Kasumi-1 (cell line): ENCODE data around the gene TBR1.

Source experiments
- DNase-seq, 2 experiments: peaks; one replicate each; lab custom pipeline; 2025; lab: John Stamatoyannopoulos, UW

The TBR1 gene

GRCh38 chr2:161415987-161416707 is at the start of gene TBR1:
Gene TBR1, plus strand, starts transcription at chr2:161416297. Its CDS starts 114 bp downstream, at chr2:161416411.
- peak in 1 of 2 experiments; percentile 29 for DNase-seq

- DNase-seq, result no peak
These were observed 48.4 kb upstream of the TBR1 start for GRCh38 chr2:161367675-161368074.

DNA sequence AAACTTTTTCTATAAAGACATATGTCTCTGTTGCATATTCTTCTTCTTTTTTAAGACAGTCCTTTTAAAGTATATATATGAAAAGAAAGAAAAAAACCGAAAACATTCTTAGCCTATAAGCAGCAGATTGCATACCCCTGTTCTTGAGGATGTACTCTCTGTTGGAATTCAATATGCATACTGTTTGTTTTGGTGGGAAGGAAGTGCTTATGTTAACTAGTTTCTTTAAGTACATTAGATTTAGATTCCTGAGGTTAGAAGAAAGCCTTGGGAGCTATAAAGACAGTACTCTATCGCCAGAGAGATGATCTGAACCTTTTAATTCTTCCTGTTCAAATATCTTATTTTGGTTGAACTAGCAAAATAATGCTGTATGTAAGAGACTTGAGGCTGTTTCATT is 46.8 kb upstream of the TBR1 start:
- DNase-seq, result no peak

DNA sequence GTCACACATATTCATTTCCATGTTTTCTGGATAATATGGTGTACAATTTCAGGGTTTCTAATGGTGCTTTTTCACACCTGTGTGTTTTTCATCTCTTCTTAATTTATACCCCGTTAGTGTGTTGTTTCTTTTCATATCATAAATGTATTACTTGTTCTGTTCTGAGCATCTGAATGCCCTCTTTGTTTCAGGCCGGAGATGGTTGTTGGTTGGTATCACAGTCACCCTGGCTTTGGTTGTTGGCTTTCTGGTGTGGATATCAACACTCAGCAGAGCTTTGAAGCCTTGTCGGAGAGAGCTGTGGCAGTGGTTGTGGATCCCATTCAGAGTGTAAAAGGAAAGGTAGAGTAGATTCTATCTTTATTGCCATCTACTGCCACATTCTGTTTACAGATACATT is 45.1 kb upstream of the TBR1 start:
- no peak for DNase-seq

- DNase-seq, result no peak
These were observed 44.2 kb upstream of the TBR1 start for GRCh38 chr2:161371869-161372268.

DNA sequence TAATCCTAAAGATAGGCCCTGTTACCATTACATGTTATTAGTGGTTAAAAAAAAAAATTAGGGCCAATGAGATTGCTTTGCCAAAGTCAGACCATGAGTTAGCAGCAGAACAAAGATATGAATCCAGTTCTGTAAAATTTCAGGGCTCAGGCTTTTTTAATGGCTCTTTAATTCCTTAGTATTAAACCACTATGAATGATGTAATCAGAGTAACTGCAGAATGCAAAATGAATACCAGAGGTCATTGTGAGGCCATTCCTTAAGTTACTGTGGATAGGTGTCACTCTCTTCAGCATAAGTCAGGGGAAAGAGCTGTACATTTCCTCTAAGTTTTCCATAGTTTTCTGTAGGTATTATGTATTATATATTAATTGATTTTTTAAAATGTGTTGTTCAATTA is 42.2 kb upstream of the TBR1 start:
- DNase-seq, result no peak

GRCh38 chr2:161374446-161374845 is 41.7 kb upstream of the TBR1 start:
- no peak for DNase-seq

- no peak for DNase-seq
These were observed 36.4 kb upstream of the TBR1 start for GRCh38 chr2:161379740-161380139.

GRCh38 chr2:161381546-161381945 is 34.6 kb upstream of the TBR1 start:
- no peak for DNase-seq

DNA sequence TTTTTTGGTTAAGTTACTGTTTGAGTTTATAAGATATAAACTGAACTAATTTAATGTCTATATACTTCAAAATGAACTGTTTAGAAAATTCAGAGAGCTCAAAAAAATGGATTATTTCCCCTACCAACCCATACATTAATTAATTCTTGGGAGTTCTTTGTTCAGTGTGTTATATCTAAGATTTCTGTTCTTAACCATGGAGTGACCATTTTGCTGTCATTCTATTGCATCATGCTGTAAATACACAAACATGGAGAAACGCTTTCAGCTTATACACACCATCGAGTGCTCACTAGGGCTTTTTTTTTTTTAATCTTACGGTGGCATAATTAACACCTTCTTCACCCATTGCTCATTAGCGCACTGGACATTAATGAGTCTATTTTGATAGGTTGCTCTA is 33.4 kb upstream of the TBR1 start:
- no peak for DNase-seq

- no peak for DNase-seq
These were observed 31.2 kb upstream of the TBR1 start for GRCh38 chr2:161384864-161385263.

- DNase-seq, result no peak
These were observed 29.8 kb upstream of the TBR1 start for GRCh38 chr2:161386228-161386824.

GRCh38 chr2:161388146-161388779 is 27.8 kb upstream of the TBR1 start:
- peak; percentile 44 to 70 for DNase-seq

DNA sequence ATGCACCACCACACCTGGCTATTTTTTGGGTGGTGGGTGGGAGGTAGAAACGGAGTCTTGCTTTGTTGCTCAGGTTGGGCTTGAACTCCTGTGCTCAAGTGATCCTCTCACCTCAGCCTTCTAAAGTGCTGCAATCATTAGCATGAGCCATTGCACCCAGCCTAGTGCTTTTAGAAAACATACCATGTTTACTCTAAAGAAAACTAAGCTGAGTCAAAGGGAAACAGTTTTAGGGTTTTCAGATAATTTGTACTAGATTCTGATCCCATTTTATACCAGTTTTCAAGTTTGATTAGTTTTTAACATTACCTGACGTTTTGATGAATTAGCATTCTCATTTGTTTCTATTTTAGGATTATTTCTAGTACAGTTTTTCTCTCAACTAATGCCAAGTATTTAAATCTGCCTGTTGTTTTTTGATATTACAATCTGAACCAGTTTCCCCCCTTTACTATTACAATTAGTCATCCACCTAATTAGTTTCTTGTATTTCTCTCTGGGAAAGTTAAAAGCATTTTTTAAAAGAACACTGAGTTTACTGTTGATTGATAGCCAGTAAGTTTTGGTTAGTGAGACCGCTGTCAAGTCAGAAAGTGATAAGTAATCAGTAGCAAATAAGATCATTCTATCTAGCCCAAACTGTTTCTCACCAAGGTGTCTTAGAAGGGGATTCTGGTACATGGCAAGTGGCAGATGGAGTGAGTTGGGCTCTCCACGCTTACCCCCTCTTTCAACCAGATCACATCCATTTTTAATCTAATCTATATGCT is 24.2 kb upstream of the TBR1 start:
- no peak for DNase-seq

- DNase-seq, result no peak
These were observed 16.0 kb upstream of the TBR1 start for GRCh38 chr2:161400076-161400475.

DNA sequence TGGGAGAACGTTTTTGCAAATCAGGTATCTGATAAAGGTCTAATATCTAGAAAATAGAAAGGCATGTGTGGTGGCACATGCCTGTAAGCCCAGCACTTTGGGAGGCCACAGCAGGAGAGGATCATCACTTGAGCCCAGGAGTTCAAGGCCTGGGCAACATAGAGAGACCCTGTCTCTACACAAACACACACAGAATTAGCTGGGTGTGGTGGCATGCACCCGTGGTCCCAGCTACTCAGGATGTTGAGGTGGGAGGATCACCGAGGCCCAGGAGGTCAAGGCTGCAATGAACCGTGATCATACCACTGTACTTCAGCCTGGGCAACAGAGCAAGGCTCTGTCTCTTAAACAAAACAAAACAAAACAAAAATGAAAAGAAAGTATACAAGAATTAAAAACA is 13.8 kb upstream of the TBR1 start:
- no peak for DNase-seq

DNA sequence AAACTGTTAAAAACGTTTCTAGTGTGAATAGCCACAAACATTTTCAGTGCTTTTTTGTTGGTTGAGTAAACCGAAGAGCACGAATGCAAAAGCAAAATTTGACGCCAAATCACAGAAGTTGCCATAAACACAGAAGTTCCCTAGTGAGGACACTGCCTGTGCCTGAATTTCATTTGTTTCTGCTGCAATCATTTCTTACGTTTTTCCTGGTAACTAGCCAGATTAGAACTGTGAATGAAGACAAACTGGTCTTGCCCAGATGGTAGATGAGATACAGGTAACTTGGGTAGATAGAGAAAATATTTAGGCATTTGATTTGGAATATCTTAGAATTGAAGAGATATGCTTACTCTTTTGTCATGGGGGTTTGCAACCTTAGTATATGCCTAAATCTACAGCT is 9.8 kb upstream of the TBR1 start:
- no peak for DNase-seq

DNA sequence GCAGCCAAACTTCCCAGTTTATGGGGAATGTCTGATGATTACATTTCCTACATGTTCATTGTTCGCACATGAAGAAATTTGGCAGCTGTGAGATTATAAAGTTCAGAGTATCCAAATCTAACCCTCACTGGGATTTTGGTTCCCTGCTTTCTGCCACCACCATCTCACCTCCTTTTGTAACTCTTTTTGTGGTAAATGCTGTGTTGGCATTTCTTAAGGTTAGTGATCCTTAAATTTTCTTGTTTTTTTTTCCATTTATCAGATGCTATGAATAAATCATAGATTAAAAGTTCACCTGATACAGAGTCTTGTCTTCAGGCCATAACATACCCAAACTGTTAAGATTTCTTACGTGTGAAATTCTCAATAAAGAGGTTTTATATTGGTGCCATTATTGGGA is 8.5 kb upstream of the TBR1 start:
- no peak for DNase-seq

- DNase-seq, result no peak
These were observed 6.7 kb upstream of the TBR1 start for GRCh38 chr2:161409308-161409907.

GRCh38 chr2:161412346-161412745 is 3.8 kb upstream of the TBR1 start:
- DNase-seq, result peak in 1 of 2 experiments; percentile 28

DNA sequence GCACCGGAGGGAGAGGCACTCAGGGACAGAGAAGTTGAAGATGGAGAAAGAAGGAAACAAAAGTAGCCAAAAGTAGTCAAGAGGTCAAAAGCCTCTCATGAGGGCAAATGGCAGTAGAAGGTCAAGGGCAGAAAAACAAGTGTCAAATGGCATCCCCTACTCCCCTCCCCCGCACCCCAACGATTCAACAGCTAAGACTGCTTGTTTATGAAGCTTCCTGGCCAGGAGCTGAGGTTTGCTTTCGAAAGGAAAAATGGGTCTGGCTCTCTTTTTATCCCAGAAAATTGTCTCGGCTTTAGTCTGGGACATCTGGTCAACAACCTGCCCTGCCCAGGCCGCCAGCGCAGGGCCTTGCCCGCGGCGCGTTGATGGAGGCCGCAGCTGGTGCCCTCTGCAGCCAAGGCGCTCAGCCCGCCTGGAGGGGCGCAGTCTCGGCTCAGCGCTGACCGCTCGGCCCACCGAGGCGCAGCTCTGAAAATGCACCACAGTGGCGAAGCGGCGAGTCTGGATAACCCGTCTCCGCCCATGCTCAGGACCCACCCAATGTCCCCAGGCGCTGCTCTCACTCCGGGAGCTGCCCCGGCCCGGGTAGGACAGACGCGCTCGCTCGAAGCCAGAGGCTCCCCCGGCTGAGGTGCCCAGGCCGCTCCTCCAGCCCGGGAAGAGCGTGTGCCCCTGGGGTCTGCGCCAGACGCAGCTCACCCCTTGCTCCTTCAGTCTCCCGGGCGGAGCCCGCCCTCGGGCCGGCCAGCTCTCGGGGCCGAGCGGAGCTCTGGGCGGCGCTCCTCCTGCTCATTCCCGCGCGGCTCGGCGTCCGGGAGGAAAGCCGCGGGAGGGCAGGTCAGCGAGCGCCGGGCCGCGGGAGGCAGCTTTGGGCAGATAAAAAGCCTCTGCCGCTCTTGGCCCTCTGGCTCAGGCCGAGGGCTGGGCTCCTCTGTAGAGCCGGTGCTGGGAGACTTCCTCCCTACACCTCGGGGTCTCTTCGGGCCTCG is 1.8 kb upstream of the TBR1 start:
- DNase-seq, result peak in 1 of 2 experiments; percentile 57
